Activated CD8-positive, alpha-beta memory T cell treated with anti-CD3 and anti-CD28 coated beads, Interleukin-2, amount 50 U/mL, for 24 hours (primary cell): ENCODE data around the gene SLC16A12.

Experiments used
- DNase-seq: peaks from one replicate; pipeline ENCODE4 v3.0.0-alpha.2; 2020; ENCODE audit errors: extremely low read depth

Gene SLC16A12, protein sequence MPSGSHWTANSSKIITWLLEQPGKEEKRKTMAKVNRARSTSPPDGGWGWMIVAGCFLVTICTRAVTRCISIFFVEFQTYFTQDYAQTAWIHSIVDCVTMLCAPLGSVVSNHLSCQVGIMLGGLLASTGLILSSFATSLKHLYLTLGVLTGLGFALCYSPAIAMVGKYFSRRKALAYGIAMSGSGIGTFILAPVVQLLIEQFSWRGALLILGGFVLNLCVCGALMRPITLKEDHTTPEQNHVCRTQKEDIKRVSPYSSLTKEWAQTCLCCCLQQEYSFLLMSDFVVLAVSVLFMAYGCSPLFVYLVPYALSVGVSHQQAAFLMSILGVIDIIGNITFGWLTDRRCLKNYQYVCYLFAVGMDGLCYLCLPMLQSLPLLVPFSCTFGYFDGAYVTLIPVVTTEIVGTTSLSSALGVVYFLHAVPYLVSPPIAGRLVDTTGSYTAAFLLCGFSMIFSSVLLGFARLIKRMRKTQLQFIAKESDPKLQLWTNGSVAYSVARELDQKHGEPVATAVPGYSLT

DNA sequence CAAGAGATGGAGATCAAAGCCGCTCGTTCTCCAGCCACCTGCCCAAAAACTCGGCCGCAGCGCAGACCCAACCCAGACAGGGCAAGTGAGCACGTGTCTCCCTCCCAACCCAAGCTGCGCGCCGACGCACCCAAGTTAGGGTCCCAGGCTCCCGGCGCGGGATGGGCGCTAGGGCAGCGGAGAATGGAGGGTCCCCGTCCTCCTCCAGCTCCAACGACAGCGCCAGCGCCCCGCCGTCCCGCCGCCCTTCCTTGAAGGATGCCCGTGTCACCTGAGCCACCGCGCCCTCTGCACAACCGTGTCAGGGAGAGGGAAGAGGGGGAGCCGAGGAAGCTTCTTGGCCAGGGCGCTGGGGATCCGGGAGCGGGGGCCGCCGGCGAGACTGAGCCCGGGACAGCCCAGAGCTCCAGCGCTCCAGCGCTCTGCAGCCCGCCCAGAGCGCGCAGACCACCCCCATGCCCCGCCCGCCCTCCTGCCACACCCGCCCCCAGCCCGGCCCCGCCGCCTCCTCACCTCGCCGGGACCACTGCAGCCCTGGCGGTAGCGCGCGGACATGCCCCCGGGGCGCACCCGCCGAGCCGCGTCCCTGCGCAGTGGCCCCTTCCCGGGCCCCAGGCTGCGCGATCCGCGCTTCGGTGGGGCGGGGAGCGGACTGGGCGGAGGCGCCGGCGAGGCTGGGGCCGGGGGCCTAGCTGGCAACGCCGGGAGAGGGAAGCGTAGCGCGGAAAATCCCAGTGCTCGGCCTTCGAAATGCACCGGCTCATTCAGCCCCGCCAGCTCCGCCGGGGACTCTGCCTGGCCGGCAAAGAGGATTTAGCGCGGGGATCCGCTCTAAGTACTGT lies at the start of gene SLC16A12:
Gene SLC16A12, minus strand, starts transcription at position 424 of the 842 bp plus-strand sequence. CDS start 73,016 bp downstream, outside the sequence.
- DNase-seq = no peak

DNA sequence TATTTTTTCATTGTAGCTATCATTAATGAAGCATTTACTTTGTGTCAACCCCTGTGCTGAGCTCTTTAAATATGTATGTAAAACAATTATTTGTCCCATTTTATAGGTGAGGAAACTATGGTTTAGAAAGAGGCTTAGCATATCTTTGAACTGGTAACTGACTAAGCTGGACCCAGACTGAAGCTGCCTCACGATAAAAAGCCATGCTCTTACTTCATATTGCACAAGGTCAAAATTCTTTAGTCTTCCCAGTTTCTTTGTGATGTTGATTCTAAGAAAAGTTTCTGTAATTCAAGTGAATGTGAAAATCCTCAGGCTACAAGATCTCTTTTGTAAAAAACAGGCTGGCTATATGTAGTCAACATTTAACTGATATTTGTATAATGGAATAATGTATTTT lies 46.6 kb upstream of the SLC16A12 start:
- DNase-seq = no peak

DNA sequence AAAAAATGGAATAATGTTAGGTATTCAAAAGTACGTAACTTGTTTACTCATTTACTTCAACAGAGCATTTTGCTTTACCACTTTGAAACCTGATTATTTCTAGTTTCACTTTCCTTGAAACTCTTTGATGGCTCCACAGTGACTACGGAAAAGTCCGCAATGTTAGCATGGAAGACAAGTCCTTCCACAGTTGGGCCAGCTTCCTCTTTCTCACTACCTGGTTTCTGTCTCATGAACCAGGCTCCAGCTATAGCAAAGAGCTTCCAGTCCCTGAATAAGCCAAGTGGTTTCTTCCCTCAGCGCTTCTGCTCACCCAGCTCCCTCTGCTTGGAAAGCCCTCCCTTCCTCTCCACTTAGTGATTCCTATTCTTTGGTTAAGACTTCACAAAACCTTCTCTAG lies 44.8 kb upstream of the SLC16A12 start:
- DNase-seq = no peak

DNA sequence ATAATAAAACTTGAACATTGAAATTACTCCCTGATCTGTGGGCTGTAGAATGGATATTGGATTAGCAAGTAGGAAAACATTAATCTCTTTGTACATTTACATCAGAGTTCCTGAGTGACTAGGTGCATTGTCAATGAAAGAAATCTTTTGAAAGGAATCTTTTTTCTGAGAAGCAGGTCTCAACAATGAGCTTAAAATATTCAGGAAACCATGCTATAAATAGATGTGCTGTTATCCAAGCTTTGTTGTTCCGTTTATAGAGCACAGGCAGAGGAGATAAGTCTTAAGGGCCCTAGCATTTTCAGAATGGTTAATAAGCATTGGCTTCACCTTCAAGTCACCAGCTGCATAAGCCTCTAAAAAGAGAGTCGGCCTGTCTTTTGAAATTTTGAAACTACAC lies 41.3 kb upstream of the SLC16A12 start:
- DNase-seq = no peak

DNA sequence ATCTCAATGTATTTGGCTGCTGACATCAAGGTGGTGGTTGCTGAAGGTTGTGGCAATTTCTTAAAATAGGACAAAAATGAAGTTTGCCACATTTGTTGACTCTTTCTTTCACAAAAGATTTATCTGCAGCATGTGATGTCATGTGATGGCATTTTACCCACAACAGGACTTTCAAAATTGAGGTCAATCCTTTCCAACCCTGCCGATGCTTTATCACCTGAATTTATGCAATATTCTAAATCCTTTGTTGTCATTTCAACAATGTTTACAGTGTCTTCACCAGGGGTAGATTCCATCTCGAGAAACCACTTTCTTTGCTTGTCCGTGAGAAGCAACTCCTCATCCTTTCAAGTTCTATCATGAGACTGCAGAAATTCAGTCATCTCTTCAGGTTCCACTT lies 40.6 kb upstream of the SLC16A12 start:
- DNase-seq = no peak

DNA sequence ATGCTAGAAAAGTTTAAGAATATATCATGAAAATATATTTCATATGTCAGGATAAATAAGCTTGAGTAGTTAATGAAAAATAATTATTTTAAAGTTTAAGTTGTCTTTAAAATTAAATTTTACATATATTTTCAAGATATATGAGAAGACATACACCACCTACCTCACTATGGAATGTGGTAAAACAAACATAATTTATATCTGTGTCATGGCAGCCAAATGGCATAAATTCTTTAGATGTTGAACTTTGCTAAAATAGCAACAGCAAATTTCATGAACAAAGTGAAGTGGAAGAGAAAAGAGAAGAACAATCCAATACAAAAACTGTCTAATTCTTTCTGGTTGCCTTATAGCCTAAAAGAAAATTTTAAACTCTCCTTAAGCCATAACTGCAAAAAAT lies 39.6 kb upstream of the SLC16A12 start:
- no peak for DNase-seq

DNA sequence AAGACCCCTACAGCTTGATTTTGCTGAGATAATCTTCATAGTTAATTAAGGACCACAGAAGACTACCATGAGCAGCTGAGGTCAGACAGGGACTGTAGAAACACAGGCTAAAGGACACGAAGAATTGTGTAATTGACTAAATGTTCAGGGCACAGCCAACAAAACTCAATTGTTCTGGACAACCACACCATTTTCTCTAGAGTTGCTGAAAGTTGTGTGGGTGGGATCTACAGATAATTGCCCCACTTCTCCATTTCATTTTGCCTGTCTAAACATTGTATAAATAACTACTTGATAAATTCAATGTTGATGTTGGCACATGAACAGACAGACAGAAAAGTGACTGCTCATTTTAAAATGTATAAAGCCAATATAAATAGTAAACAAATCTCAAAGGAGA lies 39.0 kb upstream of the SLC16A12 start:
- DNase-seq = no peak

DNA sequence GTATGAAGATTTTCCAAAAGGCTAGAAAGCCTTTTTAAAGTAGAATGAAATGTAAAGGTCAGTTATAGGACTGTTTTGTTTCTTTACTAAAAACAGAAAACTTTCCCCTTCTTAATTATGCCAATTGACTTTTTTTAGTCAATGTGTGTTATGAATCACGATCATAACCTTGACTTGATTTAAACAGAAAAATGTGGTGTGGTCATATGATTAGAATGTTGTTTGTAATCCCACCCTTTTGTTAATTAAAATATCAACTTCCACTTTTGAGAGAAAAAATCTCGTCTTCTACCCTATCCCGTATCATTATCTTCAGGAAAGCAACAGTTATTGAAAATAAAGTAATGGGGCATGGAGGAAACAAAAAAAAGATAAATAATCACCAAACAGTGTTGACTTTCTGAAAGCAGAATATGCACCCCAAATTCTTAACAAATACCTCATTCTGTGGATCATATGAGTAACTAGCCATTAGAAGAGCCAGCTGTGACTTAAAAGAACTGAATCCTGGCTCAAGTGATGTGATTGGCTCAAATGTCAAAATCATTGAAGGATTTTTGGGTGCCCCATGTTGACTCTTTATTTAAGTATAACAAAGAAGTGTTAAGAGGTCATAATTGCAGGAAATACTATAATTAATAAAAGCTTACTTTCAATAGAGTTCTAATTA lies 32.3 kb upstream of the SLC16A12 start:
- DNase-seq = no peak

DNA sequence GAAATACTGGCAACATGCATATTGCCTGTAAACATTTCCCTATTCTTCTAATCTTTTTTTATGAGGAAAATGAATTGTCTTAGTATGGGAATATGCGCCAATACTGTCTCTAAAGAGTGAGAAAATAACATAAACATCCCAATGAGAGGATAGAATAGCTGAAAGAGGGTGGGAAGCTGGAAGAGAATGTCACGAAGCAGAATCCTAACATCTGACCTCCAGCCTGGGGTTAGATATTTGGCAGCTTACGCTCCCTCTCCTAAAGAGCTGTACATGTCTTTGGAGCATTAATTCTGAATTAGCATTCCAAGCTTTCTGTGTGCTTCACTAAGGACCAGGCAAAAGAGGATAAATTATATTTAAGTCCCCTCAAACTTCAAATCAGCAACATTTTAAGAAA lies 31.6 kb upstream of the SLC16A12 start:
- DNase-seq = no peak

DNA sequence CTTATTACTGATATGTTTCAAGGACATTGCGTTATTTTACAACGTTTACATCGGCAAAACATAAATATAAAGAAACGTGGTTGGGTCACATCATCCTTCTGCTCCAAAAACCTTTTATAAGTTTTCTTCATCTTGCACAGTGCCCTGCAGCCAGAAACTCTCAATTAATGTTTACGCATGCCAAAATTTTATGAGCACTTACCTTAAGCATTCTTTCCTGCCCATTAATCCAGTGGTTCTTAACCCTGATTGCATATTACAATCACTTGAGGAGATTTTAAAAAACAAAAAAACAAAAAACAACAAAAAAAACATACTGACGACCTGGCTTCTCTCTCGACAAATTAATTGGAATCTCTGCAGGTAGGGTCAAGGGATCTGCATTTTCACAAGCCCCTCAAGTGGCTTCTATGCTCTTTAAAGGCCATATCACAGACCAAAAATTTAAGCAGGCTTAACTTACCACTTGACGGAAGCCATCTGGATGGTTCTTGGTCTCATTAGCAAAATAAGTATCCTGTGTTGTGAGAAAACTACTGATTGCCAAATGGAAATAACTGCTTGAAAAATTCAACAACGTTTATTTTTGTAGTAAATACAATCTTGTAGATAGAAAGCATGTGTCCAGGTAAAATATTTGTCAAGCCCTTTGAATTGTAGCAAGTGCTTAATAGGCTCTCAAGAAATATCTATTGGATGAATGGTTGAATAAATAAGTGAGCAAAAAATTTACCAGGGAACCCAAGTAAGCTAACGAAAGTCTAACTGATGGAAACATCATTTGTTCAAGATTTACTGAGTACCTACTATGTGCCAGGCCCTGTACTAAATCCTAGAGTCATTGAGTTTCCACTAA lies 30.9 kb upstream of the SLC16A12 start:
- DNase-seq = no peak

DNA sequence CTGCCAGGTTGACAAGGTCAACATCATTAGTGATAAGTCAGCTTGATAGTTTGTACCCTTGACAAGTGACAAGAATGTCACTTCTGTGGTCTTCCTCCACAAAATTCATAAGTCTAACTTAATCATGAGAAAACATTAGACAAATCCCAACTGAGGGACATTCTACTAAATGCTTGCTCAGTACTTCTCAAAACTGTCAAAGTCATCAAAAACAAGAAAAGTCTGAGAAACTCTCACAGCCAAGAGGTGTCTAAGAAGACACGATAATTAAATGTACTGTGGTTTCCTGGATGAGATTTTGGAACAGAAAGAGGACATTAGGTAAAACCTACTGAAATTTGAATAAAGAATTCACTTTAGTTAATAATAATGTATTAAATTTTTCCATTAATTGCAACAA lies 29.8 kb upstream of the SLC16A12 start:
- DNase-seq = no peak

DNA sequence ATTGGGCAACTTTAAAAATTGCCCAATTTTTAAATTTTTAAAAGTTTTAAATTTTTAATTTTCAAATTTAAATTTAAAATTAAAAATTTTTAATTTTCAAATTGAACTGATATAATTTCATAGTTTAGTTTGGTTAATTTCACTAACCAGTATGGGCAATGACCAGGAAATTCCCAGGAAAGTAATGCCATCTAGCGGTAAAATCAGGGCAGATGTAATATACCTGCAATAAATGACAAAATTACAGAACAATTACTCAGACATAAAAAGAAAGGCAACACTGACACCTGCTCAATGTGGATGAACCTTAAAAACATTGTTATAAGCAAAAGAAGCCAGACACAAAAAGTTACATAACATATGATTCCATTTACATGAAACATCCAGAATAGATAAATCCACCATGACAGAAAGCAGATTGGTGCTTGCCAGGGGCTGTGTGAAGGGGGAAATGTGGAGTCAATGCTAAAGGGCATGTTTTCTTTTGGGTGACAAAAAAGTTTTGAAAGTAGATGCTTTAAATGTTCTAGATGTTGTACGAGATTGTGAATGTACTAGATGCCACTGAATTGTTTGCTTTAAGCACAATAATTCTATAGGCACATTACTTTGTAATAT lies 28.6 kb upstream of the SLC16A12 start:
- DNase-seq = no peak

DNA sequence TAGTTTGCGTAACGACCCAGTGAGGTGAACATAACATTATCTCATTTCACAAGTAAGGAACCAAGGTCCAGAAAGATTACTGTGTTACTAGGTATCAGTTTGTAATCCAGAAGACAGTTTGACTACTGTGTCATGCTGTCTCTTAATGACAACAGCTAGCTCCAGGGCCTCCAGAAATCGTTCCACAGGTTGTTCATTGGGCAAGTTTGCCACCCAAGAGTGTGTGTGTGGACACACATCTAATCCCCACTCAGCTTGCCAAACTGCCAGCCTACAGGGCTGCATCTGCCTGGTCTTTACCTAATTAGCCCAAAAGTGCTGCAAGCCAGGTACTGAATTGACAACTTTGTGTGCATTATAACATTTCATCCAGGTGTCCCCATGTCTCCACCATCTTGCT lies 27.9 kb upstream of the SLC16A12 start:
- no peak for DNase-seq

DNA sequence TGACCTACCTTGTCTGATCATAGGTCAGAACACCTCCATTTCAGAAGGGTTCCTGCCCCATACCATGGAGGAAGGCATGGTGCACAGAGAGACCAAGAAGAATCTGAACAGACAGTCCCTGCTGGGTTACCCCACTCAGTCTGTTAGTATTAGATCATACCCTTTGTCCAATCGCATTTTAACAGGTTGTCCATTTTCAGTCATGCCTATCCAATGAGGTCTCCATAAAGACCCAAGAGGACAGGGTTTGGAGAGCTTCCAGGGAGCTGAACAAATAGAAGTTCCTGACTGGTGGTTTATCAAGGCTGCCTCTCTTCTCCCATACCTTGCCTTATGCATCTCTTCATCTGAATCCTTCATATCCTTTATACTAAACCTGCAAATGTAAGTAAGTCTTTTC lies 21.2 kb upstream of the SLC16A12 start:
- DNase-seq = no peak

DNA sequence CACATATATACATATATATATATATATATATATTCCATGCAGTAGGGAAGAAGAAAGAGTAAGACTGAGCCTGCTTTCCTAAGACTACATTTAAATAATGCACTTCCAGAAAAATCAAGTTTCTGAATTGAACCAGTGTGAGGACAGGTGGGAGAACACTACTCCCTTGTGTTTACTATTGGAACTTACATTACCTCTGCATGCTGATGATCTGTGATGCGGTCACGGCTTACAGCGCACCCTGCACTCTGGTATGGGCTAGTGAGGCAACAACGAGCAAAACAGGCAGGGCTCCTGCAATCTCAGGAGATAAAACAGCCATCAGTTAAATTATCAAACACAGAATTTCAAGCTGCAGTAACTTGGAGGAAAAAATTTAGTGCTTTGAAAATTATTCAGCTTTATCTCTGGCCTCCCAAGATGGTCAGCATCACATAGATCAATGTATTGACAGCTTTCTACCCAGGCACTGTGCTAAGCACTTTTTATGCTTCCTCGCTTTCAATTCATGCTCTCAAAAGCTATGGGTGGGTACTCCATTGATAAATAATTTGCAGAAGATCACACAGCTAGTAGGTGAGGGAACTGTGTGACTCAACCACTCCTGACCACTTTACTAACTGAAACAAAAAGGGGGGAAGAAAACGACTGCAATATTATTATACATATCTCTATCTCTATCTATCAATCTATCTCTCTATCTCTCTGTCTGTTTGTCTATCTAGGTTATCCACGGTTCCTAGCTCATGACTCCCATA lies 20.5 kb upstream of the SLC16A12 start:
- no peak for DNase-seq

DNA sequence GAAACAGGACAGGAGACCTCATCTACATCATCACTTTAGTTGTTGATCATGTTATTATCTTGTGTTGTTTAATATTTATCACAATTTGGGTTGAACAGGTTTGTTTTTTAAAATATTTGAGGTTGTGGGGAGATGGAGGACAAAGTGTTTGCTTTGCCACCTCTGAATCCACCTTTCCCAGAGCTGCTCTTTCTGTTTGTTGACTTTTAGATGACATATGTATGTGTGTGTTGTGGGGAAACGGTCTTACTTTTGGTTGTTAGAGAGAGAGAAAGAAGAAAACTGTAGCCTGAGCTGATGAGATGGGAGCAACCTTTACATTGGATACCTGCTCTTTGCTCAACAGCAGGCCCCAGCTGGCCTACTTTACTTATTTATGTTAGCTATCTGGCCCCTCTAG lies 19.0 kb upstream of the SLC16A12 start:
- no peak for DNase-seq

DNA sequence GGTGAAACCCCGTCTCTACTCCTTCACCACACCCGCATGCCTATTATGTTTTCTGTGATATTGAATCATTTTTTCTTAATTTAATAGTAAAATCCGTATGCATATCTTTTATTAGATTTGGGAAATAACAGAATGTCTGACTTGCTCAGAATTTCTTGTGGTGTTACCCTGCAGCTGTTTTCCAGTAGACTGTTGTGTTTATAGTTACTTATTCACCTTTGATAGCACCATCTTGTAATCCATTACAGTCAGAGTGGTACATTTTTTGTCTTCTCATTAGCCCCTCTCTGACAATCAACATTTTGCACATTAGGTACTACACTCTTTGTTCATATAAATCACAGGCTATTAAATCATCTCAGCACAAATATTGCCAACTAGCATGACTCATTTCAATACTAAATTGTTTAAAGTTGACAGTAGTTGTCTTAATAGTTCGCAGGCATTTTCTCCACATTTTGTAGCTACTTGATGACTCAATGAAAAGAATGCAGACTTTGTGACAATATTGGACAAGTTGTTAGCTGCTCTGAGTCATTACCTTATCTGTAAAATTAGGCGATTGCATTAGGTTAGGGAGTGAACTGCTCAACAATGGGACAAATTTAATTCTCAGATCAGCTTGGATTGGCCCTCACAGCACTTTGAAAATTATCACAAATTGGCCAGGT lies 17.8 kb upstream of the SLC16A12 start:
- DNase-seq = no peak

DNA sequence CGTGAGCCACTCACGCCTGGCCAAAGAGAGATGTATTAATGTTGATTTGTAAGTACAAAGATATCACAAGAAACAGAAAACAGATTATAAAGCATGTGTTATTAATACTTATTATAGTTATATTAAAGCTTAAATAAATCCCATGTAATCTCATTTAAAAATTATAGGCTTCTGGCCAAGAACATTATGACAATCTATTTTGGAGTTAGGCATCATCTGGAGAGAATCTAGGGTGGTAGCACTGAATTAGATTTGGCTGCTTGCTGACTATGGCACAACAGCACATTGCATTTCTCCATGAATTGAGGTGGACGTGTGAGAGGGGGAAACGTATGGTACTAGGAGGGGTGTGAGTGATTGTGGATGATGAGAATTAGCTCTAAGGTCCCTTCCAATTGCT lies 16.8 kb upstream of the SLC16A12 start:
- DNase-seq = no peak

DNA sequence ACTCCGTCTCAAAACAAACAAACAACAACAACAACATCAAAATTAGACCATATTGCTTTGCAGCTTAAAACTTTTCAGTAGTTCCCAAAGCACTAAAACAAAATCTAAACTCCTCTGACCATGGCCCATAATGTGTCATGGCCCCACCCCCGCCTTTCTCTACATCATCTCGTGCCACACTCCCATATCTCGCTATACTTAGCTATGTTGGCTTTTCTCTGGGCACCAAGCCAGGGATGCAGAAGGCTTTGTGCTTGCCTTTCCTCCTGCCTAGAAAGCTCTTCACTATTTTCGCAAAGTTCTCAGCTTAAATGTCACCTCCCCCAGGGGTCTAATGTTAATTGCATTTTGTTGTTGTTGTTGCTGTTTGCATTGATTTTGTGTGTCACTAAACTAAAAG lies 15.1 kb upstream of the SLC16A12 start:
- no peak for DNase-seq

DNA sequence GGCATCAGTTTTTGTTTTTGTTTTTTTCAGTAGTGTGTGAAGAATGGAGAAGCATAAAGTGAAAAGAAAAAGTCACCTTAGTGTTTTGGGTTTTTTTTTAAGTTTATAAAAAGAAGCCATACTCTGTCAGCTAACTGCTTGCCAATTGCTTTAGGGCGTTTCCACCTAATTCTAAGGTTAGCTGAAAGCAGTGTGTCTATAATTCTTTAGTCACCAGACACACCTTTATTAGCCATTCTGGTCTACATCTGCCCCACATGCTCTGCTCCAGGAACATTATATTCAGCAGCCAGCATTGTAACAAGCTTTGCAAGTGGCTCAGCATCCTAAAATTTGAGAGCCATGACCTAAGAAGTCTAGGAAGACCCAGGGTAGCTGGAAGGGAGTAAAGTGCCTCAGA lies 14.1 kb upstream of the SLC16A12 start:
- DNase-seq = no peak
